ENCODE results near the gene BABAM2. TPM values are rescaled to one million over a fixed set of nuclear protein-coding genes. Genes with fewer than 3 reads are reported as not detected.

Gene BABAM2
- total and polyA plus RNA-seq, 2 experiments from 2014 or later = 17.8 to 21.5 TPM

- no peak for TF ChIP-seq CTCF (conservative IDR thresholded peaks at IDR 0.05; ENCODE audit: low read depth in 2 of 2)
- TF ChIP-seq POLR2AphosphoS5 (IDR thresholded peaks at IDR 0.05; ENCODE audit: low read depth) = no peak
- no peak for TF ChIP-seq ZNF114 (CRISPR knock-in tag; IDR thresholded peaks at IDR 0.05)
- TF ChIP-seq STAT1 (IDR thresholded peaks at IDR 0.05; ENCODE audit: unreplicated experiment) = no peak
Measured at GRCh38 chr2:27852691-27853090, 37.8 kb upstream of the BABAM2 start (continued).

GRCh38 chr2:27854229-27854862, 36.2 kb upstream of the BABAM2 start:
- H3K4me1 Mint-ChIP-seq = no peaks in the 10 kb centered on the region
- Histone ChIP-seq H3K4me3 (no peak overlapping the region), H3K27ac (ENCODE audit: low read depth) (no peak overlapping the region), H3F3A (replicated peaks; ENCODE audit: low read depth) (no peaks in the 10 kb centered on the region), H2AFZ (no peak overlapping the region), H3K4me1 (ENCODE audit: insufficient read depth) (no peaks in the 10 kb centered on the region), H3K36me3 (ENCODE audit: insufficient read depth) (no peaks in the 10 kb centered on the region; the same call in 1 of the 2 replicates), H3K27me3 (ENCODE audit: insufficient read depth) (no peaks in the 10 kb centered on the region), H3K4me2 (no peak overlapping the region), H3K79me2 (replicated peaks; ENCODE audit: insufficient read depth) (no peaks in the 10 kb centered on the region), H3K9me2 (ENCODE audit: insufficient read depth) (0 out of 2 replicates have a peak, but pooled peaks cover 6% of the 10 kb centered on the region), H4K20me1 (replicated peaks; ENCODE audit: insufficient read depth) (no peaks in the 10 kb centered on the region)
- H3K27ac Mint-ChIP-seq = no peak overlapping the region
- H3K9me3 Mint-ChIP-seq = peaks cover 29% of the 10 kb centered on the region; the same call in 2 of the 3 replicates
- ATAC-seq (no peak), DNase-seq (ENCODE audit: low spot score) (no peak)
- no peaks in the 10 kb centered on the region for H3K36me3 Mint-ChIP-seq (ENCODE audit: low read depth)
- TF ChIP-seq STAT1 (IDR thresholded peaks at IDR 0.05; ENCODE audit: unreplicated experiment) = no peak
- TF ChIP-seq CTCF (conservative IDR thresholded peaks at IDR 0.05; ENCODE audit: low read depth in 2 of 2) = no peak
- no peak for TF ChIP-seq ZNF331 (CRISPR knock-in tag; IDR thresholded peaks at IDR 0.05; ENCODE audit: low read depth)
- TF ChIP-seq JUNB (IDR thresholded peaks at IDR 0.05; ENCODE audit: unreplicated experiment) = no peak
- no peak for TF ChIP-seq CREB1 (CRISPR knock-in tag; IDR thresholded peaks at IDR 0.05; ENCODE audit: low read depth)
- H3K4me3 Mint-ChIP-seq = no peak overlapping the region
- H3K27me3 Mint-ChIP-seq (ENCODE audit: insufficient read depth, low read depth, poor library complexity) = no peaks in the 10 kb centered on the region

GRCh38 chr2:27855476-27855875, 35.1 kb upstream of the BABAM2 start:
- no peak for ATAC-seq
- no peak overlapping the region for H3K27ac ChIP-seq (ENCODE audit: low read depth)
- no peaks in the 10 kb centered on the region for H4K20me1 ChIP-seq (replicated peaks; ENCODE audit: insufficient read depth)
- H3K4me3 Mint-ChIP-seq = no peak overlapping the region
- 0 out of 2 replicates have a peak, but pooled peaks cover 6% of the 10 kb centered on the region for H3K9me2 ChIP-seq (ENCODE audit: insufficient read depth)
- no peaks in the 10 kb centered on the region for H3K79me2 ChIP-seq (replicated peaks; ENCODE audit: insufficient read depth)
- DNase-seq (ENCODE audit: low spot score) = no peak
- no peaks in the 10 kb centered on the region for H3F3A ChIP-seq (replicated peaks; ENCODE audit: low read depth)
- no peak overlapping the region for H3K4me2 ChIP-seq
- no peaks in the 10 kb centered on the region for H3K4me1 Mint-ChIP-seq
- H3K27ac Mint-ChIP-seq = no peak overlapping the region
- H3K27me3 ChIP-seq (ENCODE audit: insufficient read depth) = no peaks in the 10 kb centered on the region
- H2AFZ ChIP-seq = no peak overlapping the region
- no peaks in the 10 kb centered on the region for H3K36me3 Mint-ChIP-seq (ENCODE audit: low read depth)
- H3K9me3 Mint-ChIP-seq = peaks cover 29% of the 10 kb centered on the region; the same call in 2 of the 3 replicates
- no peaks in the 10 kb centered on the region for H3K27me3 Mint-ChIP-seq (ENCODE audit: insufficient read depth, low read depth, poor library complexity)
- no peak overlapping the region for H3K4me3 ChIP-seq
- no peaks in the 10 kb centered on the region; the same call in 1 of the 2 replicates for H3K36me3 ChIP-seq (ENCODE audit: insufficient read depth)
- no peaks in the 10 kb centered on the region for H3K4me1 ChIP-seq (ENCODE audit: insufficient read depth)
- TF ChIP-seq NANOG (IDR thresholded peaks at IDR 0.05; ENCODE audit: borderline replicate concordance) (no peak), JUNB (IDR thresholded peaks at IDR 0.05; ENCODE audit: unreplicated experiment) (no peak), CTCF (conservative IDR thresholded peaks at IDR 0.05; ENCODE audit: low read depth in 2 of 2) (no peak), EZH2phosphoT487 (IDR thresholded peaks at IDR 0.05; ENCODE audit: unreplicated experiment) (no peak), REST (IDR thresholded peaks at IDR 0.05; ENCODE audit: unreplicated experiment) (no peak), ETS1 (IDR thresholded peaks at IDR 0.05) (no peak)
